Measurements from ENCODE around the gene SCYL1. TPM values are rescaled to one million over a fixed set of nuclear protein-coding genes. Genes with fewer than 3 reads are reported as not detected.

The SCYL1 gene
- 10 to 100 TPM; 85.1 to 88.5 TPM for total RNA-seq
- polyA plus RNA-seq, result 42.1 TPM

DNA sequence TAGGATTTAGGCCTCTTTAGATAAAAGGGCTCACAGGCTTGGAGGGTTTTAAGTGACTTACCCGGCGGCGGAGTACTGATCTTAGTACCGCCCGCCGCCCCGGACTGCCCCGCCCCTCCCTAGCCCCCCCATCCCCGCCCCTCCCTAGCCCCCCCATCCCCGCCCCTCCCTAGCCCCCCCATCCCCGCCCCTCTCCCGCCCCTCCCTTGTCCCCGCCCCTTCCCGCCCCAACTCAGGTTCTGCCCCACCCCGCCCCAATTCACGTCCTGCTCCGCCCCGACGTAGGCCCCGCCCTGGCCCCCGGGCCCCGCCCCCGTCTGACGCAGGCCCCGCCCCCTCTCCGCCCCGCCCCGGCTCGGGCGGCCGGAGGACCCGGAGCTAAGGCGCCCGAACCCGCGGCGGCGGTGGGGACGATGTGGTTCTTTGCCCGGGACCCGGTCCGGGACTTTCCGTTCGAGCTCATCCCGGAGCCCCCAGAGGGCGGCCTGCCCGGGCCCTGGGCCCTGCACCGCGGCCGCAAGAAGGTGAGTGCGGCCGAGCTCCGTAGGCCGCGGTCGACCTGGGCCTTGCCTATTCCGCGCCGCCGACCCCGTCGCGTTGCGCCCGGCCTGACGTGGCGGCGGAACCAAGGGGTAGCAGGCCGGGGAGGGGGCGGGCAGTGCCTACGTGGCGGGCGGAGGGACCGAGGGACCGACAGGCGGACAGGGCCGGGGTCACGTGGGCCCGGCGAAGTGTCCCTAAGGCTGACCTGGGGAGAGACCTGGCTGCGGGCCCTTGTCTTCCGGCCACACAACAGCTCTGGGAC lies at the start of gene SCYL1:
Gene SCYL1 (plus strand): TSS at position 343 of the 805 bp plus-strand sequence. CDS start 71 bp downstream, at position 414.
- Histone ChIP-seq H3K4me1 (ENCODE audit: insufficient read depth, low read length) (peaks cover 52% of the 10 kb centered on the region), H3K4me3 (ENCODE audit: low read length) (peak within 1 kb of the TSS; percentile 75), H3K9me3 (ENCODE audit: low read length) (no peaks in the 10 kb centered on the region), H3K36me3 (ENCODE audit: insufficient read depth, low read length) (peaks cover 12% of the 10 kb centered on the region), H3K27me3 (ENCODE audit: insufficient read depth, low read length, poor library complexity, severe bottlenecking) (no peaks in the 10 kb centered on the region), H3K27ac (ENCODE audit: low read depth, low read length) (peak within 1 kb of the TSS; percentile 76)
- Mint-ChIP-seq H3K27me3 (peaks cover 0 to 1% of the 10 kb centered on the region in 2 donors), H3K27ac (peak within 1 kb of the TSS; percentile 73 to 97 (median 92)), H3K4me3 (peak within 1 kb of the TSS; percentile 81 to 91 (median 85)), H3K4me1 (peaks cover 45 to 62% (median 46%) of the 10 kb centered on the region in 3 donors), H3K36me3 (peaks cover 0 to 21% (median 2%) of the 10 kb centered on the region in 3 donors), H3K9me3 (no peaks in the 10 kb centered on the region)
- peak; percentile 72 to 88 (median 76) for DNase-seq
- ChIA-PET CTCF (interaction anchor here (0.6 to 3.8 kb wide), 10 partner anchors 15 to 210 kb away, joined by 3 to 42 read pairs (median 4); partner anchors contain the start of gene CDC42EP2), POLR2A (interaction anchor here (0.6 to 2.5 kb wide), 16 partner anchors 12 to 390 kb away, joined by 3 to 13 read pairs (median 3); partner anchors contain the start of genes FAM89B, MALAT1 and ZNRD2)

DNA sequence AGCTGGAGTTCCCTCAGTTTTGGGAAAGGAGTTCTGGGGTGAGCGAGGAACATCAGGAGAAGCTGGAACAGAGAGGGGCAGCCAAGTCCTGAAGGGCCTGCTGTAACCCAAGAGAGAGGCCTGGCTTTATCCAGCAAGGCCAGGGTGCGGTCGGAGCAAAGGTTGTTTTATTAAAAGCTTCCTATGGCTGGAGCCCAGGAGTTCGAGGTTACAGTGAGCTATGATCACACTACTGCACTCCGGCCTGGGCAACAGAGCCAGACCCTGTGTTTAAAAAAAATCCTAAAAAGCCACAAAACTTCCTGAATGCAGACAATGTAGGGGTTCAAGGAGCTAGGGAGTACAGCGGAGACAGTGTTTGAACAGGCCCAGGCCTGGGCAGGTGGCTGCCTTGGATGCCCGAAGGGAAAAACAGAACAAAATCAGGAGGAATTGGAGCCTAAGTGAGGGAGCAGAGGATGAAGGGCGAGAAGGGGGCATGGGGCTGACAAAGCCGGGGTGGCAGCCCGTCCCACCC lies 48.2 kb upstream of the SCYL1 start:
- Mint-ChIP-seq H3K27ac (peak overlapping the region; percentile 93 to 100 (median 98)), H3K4me1 (peaks cover 17 to 33% (median 20%) of the 10 kb centered on the region in 3 donors), H3K4me3 (peak overlapping the region; percentile 90 to 100 (median 97)), H3K9me3 (no peaks in the 10 kb centered on the region), H3K27me3 (no peaks in the 10 kb centered on the region), H3K36me3 (peaks cover 0 to 6% (median 0%) of the 10 kb centered on the region in 3 donors)
- peak overlapping the region; percentile 86 for H3K4me3 ChIP-seq (ENCODE audit: low read length)
- ChIA-PET CTCF (interaction anchor here (0.8 to 11.5 kb wide), 9 partner anchors 12 to 95 kb away, joined by 3 to 132 read pairs (median 5); partner anchors contain the start of gene MALAT1), POLR2A (interaction anchor here (1.0 to 7.1 kb wide), 9 partner anchors 22 to 62 kb away, joined by 4 to 171 read pairs (median 12); partner anchors contain the start of genes MALAT1 and NEAT1)
- H3K4me1 ChIP-seq (ENCODE audit: insufficient read depth, low read length), result peaks cover 18% of the 10 kb centered on the region
- peak overlapping the region; percentile 98 for H3K27ac ChIP-seq (ENCODE audit: low read depth, low read length)
- no peaks in the 10 kb centered on the region for H3K27me3 ChIP-seq (ENCODE audit: insufficient read depth, low read length, poor library complexity, severe bottlenecking)
- no peaks in the 10 kb centered on the region for H3K36me3 ChIP-seq (ENCODE audit: insufficient read depth, low read length)
- DNase-seq, result peak in 1 of 5 donors; percentile 49
- H3K9me3 ChIP-seq (ENCODE audit: low read length), result no peaks in the 10 kb centered on the region

DNA sequence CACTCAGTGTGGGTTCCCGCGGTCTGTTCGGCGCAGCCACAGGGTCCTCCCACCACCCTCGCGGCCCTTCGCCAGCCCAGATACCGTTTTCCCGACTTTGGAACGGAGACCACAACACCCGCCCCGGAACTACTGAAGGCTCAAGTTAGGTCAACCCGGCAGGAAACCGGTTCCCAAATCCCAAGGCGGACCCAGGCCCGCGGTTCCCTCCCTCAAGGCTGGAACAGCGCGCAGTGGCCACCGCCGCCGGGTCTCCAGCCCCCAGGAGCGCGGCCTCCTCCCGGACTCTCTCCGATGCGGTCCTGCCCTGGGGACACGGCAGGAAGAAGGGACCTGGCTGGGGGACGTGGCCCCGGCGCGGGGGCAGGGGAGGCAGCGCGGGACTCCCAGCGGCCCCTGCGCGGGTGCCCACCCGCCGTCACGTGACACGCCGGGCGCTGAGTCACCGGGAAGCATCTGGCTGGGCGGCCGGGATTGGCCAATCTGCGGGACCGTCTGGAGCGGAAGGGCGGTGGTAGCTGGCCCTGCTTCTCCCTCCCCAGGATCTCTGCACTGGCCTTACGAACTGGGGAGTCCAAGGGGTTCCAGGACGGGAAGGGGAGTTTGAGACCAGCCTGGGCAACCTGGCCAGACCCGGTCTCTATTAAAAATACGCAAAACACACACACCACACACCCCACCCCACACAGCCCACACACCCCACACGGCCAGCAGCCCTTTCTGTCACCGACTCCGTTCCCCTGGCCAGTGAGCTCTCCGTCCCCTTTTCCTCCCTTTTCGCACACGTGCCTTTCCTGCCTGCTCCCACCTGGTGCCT lies 47.5 kb upstream of the SCYL1 start:
- Histone ChIP-seq H3K27me3 (ENCODE audit: insufficient read depth, low read length, poor library complexity, severe bottlenecking) (no peaks in the 10 kb centered on the region), H3K27ac (ENCODE audit: low read depth, low read length) (peak overlapping the region; percentile 98), H3K4me1 (ENCODE audit: insufficient read depth, low read length) (peaks cover 12% of the 10 kb centered on the region), H3K9me3 (ENCODE audit: low read length) (no peaks in the 10 kb centered on the region), H3K4me3 (ENCODE audit: low read length) (peak overlapping the region; percentile 86), H3K36me3 (ENCODE audit: insufficient read depth, low read length) (no peaks in the 10 kb centered on the region)
- ChIA-PET POLR2A (interaction anchor here (0.7 to 7.1 kb wide), 14 partner anchors 9 to 110 kb away, joined by 3 to 171 read pairs (median 8); partner anchors contain the start of genes MALAT1 and NEAT1), CTCF (interaction anchor here (0.7 to 11.5 kb wide), 16 partner anchors 9 to 96 kb away, joined by 3 to 132 read pairs (median 4); partner anchors contain the start of genes MALAT1 and NEAT1)
- DNase-seq, result peak; percentile 82 to 94 (median 86)
- Mint-ChIP-seq H3K4me3 (peak overlapping the region; percentile 90 to 100 (median 97)), H3K9me3 (no peaks in the 10 kb centered on the region), H3K36me3 (peaks cover 0 to 6% (median 0%) of the 10 kb centered on the region in 3 donors), H3K27me3 (no peaks in the 10 kb centered on the region), H3K4me1 (peaks cover 12 to 27% (median 14%) of the 10 kb centered on the region in 3 donors), H3K27ac (peak overlapping the region; percentile 96 to 100 (median 100))

DNA sequence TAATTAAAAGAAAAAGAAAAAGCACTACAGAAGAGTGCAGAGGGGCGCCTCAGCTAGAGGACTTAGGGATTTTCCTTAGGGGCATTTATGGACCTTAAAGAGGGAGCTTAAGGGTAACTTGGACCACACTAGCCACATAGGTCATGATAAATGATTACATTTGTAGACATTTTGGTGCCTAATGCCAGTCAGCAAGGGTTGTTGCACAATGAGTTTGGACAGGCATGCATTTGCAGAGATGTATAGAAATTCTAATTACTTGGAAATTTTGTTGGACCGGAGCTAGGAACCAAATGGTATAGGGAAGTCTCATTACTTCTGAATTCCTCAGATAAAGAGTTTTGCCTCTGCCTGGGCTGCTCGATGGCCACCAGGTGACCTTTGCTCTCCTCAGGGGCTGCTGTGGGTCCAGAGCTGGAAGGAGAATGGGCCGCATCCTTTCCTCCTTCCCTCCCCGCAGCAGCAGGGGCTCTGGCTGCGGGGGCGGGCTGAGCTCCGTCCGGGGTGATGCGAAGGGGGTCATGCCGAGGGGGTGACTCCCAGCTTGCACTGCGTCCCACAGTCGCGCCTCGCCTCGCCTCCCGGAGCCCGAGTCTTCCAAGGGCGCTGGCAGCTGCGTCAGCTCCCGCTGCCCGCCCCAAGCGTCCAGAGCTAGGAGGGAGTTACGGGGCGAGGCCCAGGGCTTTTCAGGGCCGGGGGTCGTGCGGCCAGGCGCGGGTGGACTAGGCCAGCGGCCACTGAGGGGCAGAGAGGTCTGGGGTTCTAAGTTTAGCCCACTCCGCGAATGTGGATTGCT lies 46.3 kb upstream of the SCYL1 start:
- H3K4me3 ChIP-seq (ENCODE audit: low read length), result no peak overlapping the region
- no peaks in the 10 kb centered on the region for H3K27me3 ChIP-seq (ENCODE audit: insufficient read depth, low read length, poor library complexity, severe bottlenecking)
- H3K4me3 Mint-ChIP-seq, result peak overlapping the region in 6 of 7 donors; percentile 32 to 56 (median 41)
- no peaks in the 10 kb centered on the region for H3K36me3 ChIP-seq (ENCODE audit: insufficient read depth, low read length)
- peaks cover 10 to 27% (median 13%) of the 10 kb centered on the region in 3 donors for H3K4me1 Mint-ChIP-seq
- H3K9me3 Mint-ChIP-seq, result no peaks in the 10 kb centered on the region
- peaks cover 0 to 6% (median 0%) of the 10 kb centered on the region in 3 donors for H3K36me3 Mint-ChIP-seq
- DNase-seq, result no peak
- H3K27ac ChIP-seq (ENCODE audit: low read depth, low read length), result peak overlapping the region; percentile 98
- ChIA-PET CTCF (interaction anchor here (0.7 to 11.5 kb wide), 13 partner anchors 8 to 149 kb away, joined by 3 to 132 read pairs (median 4); partner anchors contain the start of genes MALAT1 and NEAT1), POLR2A (interaction anchor here (1.0 to 7.1 kb wide), 7 partner anchors 8 to 61 kb away, joined by 3 to 171 read pairs (median 17); partner anchors contain the start of genes MALAT1 and NEAT1)
- no peaks in the 10 kb centered on the region for H3K27me3 Mint-ChIP-seq
- H3K27ac Mint-ChIP-seq, result peak overlapping the region; percentile 63 to 96 (median 81)
- peaks cover 8% of the 10 kb centered on the region for H3K4me1 ChIP-seq (ENCODE audit: insufficient read depth, low read length)
- no peaks in the 10 kb centered on the region for H3K9me3 ChIP-seq (ENCODE audit: low read length)

DNA sequence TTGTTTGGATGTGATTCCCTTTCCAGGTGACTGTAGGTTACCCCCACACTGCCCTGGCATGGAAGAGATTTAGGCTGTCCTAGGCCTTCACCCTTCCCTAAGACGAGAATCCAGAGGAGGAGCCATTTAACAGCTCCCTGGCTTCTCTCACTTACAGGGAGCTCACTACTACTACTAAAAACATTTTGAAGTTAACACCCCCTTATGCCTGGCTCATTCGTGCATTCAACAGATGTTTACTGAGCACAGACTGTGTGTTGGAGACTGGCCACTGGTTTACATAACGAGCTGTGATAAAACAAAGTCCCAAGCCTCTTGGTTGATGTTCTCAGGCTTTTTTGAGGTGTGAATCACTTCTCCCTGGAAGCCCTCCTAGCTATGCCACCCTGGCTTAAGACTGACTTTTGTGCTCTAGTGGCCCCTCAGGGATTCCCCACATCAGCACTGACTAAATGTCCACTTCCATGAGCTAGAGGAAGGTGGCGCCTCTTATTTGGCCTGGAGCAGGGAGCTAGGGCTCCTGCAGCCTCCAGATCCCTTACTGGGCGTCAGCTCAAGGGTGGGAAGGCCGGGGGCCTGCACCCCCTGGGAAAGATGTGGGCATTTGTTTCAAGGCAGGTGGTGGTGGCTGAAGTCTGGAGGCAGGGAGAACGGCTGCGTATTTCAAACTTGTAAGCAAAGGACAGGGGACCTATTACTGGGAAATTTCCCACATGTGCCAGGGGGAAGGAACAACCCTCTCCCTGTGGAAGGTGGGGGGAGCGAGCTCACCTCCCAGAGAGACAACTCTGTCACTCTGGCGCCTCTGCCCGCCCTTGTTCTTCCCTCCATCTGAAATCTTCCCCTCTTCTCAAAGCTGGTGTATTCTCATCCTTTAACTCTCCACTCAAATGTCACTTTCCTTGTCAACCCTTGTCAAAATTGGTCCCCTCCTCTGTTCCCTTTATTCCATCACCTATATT lies 45.4 kb upstream of the SCYL1 start:
- H3K27ac Mint-ChIP-seq, result peak overlapping the region in 7 of 8 donors; percentile 19 to 85 (median 69)
- ChIA-PET CTCF (interaction anchor here (1.2 to 11.5 kb wide), 8 partner anchors 11 to 150 kb away, joined by 3 to 132 read pairs (median 7); partner anchors contain the start of gene MALAT1), POLR2A (interaction anchor here (0.8 to 7.1 kb wide), 5 partner anchors 19 to 62 kb away, joined by 3 to 171 read pairs (median 4); partner anchors contain the start of gene MALAT1)
- Histone ChIP-seq H3K4me3 (ENCODE audit: low read length) (no peak overlapping the region), H3K4me1 (ENCODE audit: insufficient read depth, low read length) (peaks cover 8% of the 10 kb centered on the region), H3K36me3 (ENCODE audit: insufficient read depth, low read length) (no peaks in the 10 kb centered on the region), H3K27ac (ENCODE audit: low read depth, low read length) (peak overlapping the region; percentile 98), H3K9me3 (ENCODE audit: low read length) (no peaks in the 10 kb centered on the region), H3K27me3 (ENCODE audit: insufficient read depth, low read length, poor library complexity, severe bottlenecking) (no peaks in the 10 kb centered on the region)
- peaks cover 0 to 6% (median 0%) of the 10 kb centered on the region in 3 donors for H3K36me3 Mint-ChIP-seq
- no peaks in the 10 kb centered on the region for H3K9me3 Mint-ChIP-seq
- DNase-seq, result no peak
- H3K27me3 Mint-ChIP-seq, result no peaks in the 10 kb centered on the region
- peak overlapping the region in 5 of 7 donors; percentile 10 to 66 (median 41) for H3K4me3 Mint-ChIP-seq
- peaks cover 10 to 27% (median 13%) of the 10 kb centered on the region in 3 donors for H3K4me1 Mint-ChIP-seq

DNA sequence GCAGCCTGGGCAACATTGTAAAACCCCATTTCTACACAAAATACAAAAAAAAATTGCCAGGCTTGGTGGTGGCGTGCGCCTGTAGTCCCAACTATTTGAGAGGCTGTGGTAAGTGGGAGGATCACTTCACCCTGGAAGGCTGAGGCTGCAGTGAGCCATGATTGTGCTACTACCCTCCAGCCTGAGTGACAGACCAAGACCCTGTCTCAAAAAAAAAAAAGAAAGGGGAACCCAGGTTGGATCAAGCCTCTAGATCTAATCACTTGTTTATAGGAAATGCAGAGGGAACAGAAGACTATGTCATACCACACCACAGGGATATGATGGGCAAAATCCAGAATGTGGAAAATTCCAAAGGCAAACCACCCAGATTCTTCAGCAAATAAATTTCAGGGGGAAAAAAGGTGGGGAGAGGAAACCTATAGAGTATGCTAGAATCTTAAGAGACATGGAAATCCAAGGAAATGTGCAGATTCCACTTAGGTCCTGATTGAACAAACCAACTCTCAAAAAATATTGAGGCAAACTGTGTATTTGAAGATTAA lies 42.5 kb upstream of the SCYL1 start:
- H3K27me3 Mint-ChIP-seq, result no peaks in the 10 kb centered on the region
- Histone ChIP-seq H3K27me3 (ENCODE audit: insufficient read depth, low read length, poor library complexity, severe bottlenecking) (no peaks in the 10 kb centered on the region), H3K4me1 (ENCODE audit: insufficient read depth, low read length) (no peaks in the 10 kb centered on the region), H3K9me3 (ENCODE audit: low read length) (no peaks in the 10 kb centered on the region), H3K27ac (ENCODE audit: low read depth, low read length) (no peak overlapping the region), H3K4me3 (ENCODE audit: low read length) (no peak overlapping the region), H3K36me3 (ENCODE audit: insufficient read depth, low read length) (no peaks in the 10 kb centered on the region)
- no peak for DNase-seq
- POLR2A ChIA-PET, result interaction anchor here (1.1 to 1.2 kb wide), 2 partner anchors 10 to 12 kb away, joined by 3 read pairs; no protein-coding TSS in a partner anchor
- no peak overlapping the region for H3K27ac Mint-ChIP-seq
- peaks cover 3 to 13% (median 6%) of the 10 kb centered on the region in 3 donors for H3K4me1 Mint-ChIP-seq
- no peaks in the 10 kb centered on the region for H3K9me3 Mint-ChIP-seq
- peaks cover 0 to 4% (median 0%) of the 10 kb centered on the region in 3 donors for H3K36me3 Mint-ChIP-seq
- CTCF ChIA-PET, result interaction anchor here (0.8 to 11.5 kb wide), 2 partner anchors 10 to 14 kb away, joined by 3 to 132 read pairs; partner anchors contain the start of gene MALAT1
- no peak overlapping the region for H3K4me3 Mint-ChIP-seq

Measured in CD8-positive, alpha-beta memory T cell (primary cell).